H9 (cell line): ENCODE data around the gene DAPK1. TPM values are rescaled to one million over a fixed set of nuclear protein-coding genes. Genes with fewer than 3 reads are reported as not detected.

Experiments
- DNase-seq: peaks from one replicate; pipeline ENCODE4 v3.0.0-alpha.2; 2017
- H2AFZ ChIP-seq: one replicate; pipeline ENCODE4 v1.6.1; 2013; ENCODE audit warnings: mild to moderate bottlenecking, low read length, control low read depth, moderate library complexity
- H2AK5ac ChIP-seq: 2 replicates; pipeline ENCODE4 v1.6.1; 2013; ENCODE audit warnings: low read length, control low read depth, mixed read lengths; ENCODE audit not compliant: insufficient read length
- H2BK120ac ChIP-seq: one replicate; pipeline ENCODE4 v1.6.1; 2013; ENCODE audit warnings: low read depth, mild to moderate bottlenecking, low read length, control low read depth, inconsistent platforms; ENCODE audit not compliant: poor library complexity, severe bottlenecking
- H2BK12ac ChIP-seq: 2 replicates; pipeline ENCODE4 v1.6.1; 2013; ENCODE audit warnings: low read length, control low read depth, mixed read lengths, low read depth; ENCODE audit not compliant: insufficient read length
- H2BK15ac ChIP-seq: 2 replicates; pipeline ENCODE4 v1.6.1; 2013; ENCODE audit warnings: low read depth, low read length, control low read depth
- H2BK20ac ChIP-seq: one replicate; pipeline ENCODE4 v1.6.1; 2013; ENCODE audit warnings: low read depth, mild to moderate bottlenecking, low read length, control low read depth, inconsistent platforms; ENCODE audit not compliant: poor library complexity, severe bottlenecking
- H2BK5ac ChIP-seq: 2 replicates; pipeline ENCODE4 v1.6.1; 2013; ENCODE audit warnings: low read length, control low read depth, mixed read lengths; ENCODE audit not compliant: insufficient read length
- H3K14ac ChIP-seq: 2 replicates; pipeline ENCODE4 v1.6.1; 2013; ENCODE audit warnings: low read length, control low read depth; ENCODE audit not compliant: insufficient read depth
- H3K18ac ChIP-seq: 2 replicates; pipeline ENCODE4 v1.6.1; 2013; ENCODE audit warnings: low read depth, mild to moderate bottlenecking, mixed read lengths, low read length, control low read depth; ENCODE audit not compliant: insufficient read length
- H3K23ac ChIP-seq: 2 replicates; pipeline ENCODE4 v1.6.1; 2013; ENCODE audit warnings: low read length, control low read depth, mixed read lengths, low read depth; ENCODE audit not compliant: insufficient read length
- H3K23me2 ChIP-seq: 2 replicates; pipeline ENCODE4 v1.6.1; 2013; ENCODE audit warnings: low read depth, mild to moderate bottlenecking, mixed read lengths, low read length, control low read depth; ENCODE audit not compliant: insufficient read length, poor library complexity, severe bottlenecking
- H3K27ac ChIP-seq: 2 replicates; pipeline ENCODE4 v1.5.1; 2013; ENCODE audit warnings: low read length, control low read depth, mixed read lengths, low read depth; ENCODE audit not compliant: insufficient read length
- H3K27me3 ChIP-seq: 2 replicates; pipeline ENCODE4 v1.6.1; 2013; ENCODE audit warnings: low read length, control low read depth, inconsistent platforms; ENCODE audit not compliant: insufficient read depth
- H3K4ac ChIP-seq: 2 replicates; pipeline ENCODE4 v1.6.1; 2013; ENCODE audit warnings: low read depth, mild to moderate bottlenecking, control low read depth, inconsistent platforms, low read length, moderate library complexity
- H3K4me1 ChIP-seq: 2 replicates; pipeline ENCODE4 v1.6.1; 2013; ENCODE audit warnings: low read length, control low read depth, inconsistent platforms; ENCODE audit not compliant: insufficient read depth
- H3K4me2 ChIP-seq: 2 replicates; pipeline ENCODE4 v1.6.1; 2013; ENCODE audit warnings: low read length, control low read depth, mixed read lengths; ENCODE audit not compliant: insufficient read length, insufficient read depth
- H3K56ac ChIP-seq: 2 replicates; pipeline ENCODE4 v1.6.1; 2013; ENCODE audit warnings: low read depth, mild to moderate bottlenecking, mixed read lengths, low read length, control low read depth; ENCODE audit not compliant: insufficient read length
- H3K79me1 ChIP-seq: 2 replicates; pipeline ENCODE4 v1.6.1; 2013; ENCODE audit warnings: low read depth, mild to moderate bottlenecking, moderate library complexity, low read length, control low read depth, inconsistent platforms; ENCODE audit not compliant: insufficient read depth, poor library complexity, severe bottlenecking
- H3K79me2 ChIP-seq: 2 replicates; pipeline ENCODE4 v1.6.1; 2013; ENCODE audit warnings: low read length, control low read depth, inconsistent platforms; ENCODE audit not compliant: insufficient read depth
- H3K9ac ChIP-seq: 2 replicates; pipeline ENCODE4 v1.6.1; 2013; ENCODE audit warnings: low read length, control low read depth, mixed read lengths; ENCODE audit not compliant: insufficient read length; ENCODE audit errors: extremely low read depth
- H3K9me3 ChIP-seq: one replicate; pipeline ENCODE4 v1.6.1; 2013; ENCODE audit warnings: low read depth, low read length, inconsistent platforms; ENCODE audit not compliant: control insufficient read depth
- H3T11ph ChIP-seq: one replicate; pipeline ENCODE4 v1.6.1; 2013; ENCODE audit warnings: mild to moderate bottlenecking, low read length, control low read depth, inconsistent platforms
- H4K20me1 ChIP-seq: one replicate; pipeline ENCODE4 v1.6.1; 2013; ENCODE audit not compliant: control insufficient read depth, insufficient read length, insufficient read depth
- H4K5ac ChIP-seq: 2 replicates; pipeline ENCODE4 v1.6.1; 2013; ENCODE audit warnings: low read depth, mild to moderate bottlenecking, mixed read lengths, low read length, control low read depth; ENCODE audit not compliant: insufficient read length
- H4K8ac ChIP-seq: replicated peaks from 2 replicates; pipeline ENCODE4 v1.6.1; 2013; ENCODE audit warnings: low read length, control low read depth, mixed read lengths, low read depth; ENCODE audit not compliant: insufficient read length
- H4K91ac ChIP-seq: 2 replicates; pipeline ENCODE4 v1.6.1; 2013; ENCODE audit warnings: low read depth, mild to moderate bottlenecking, moderate library complexity, mixed read lengths, low read length, control low read depth; ENCODE audit not compliant: insufficient read length
- H3K27ac Mint-ChIP-seq, 3 experiments: 2 replicates in 2 of 3; 3 replicates in 1 of 3; pipeline ENCODE4 v1.8.0; 2020 to 2021; ENCODE audit warnings: mixed read lengths in 3 of 3, mild to moderate bottlenecking in 1 of 3, moderate library complexity in 1 of 3
- H3K27me3 Mint-ChIP-seq: 2 replicates; pipeline ENCODE4 v1.8.0; 2021; ENCODE audit warnings: low read depth, mild to moderate bottlenecking, moderate library complexity, mixed read lengths
- H3K36me3 Mint-ChIP-seq, 3 experiments: 2 replicates in 2 of 3; 3 replicates in 1 of 3; pipeline ENCODE4 v1.8.0; 2020 to 2021; ENCODE audit warnings: low read depth in 3 of 3, mixed read lengths in 3 of 3; ENCODE audit not compliant: insufficient read depth in 1 of 3
- H3K4me1 Mint-ChIP-seq, 2 experiments: 2 replicates each; pipeline ENCODE4 v1.8.0; 2020; ENCODE audit warnings: mixed read lengths in 2 of 2
- H3K4me3 Mint-ChIP-seq, 2 experiments: 2 replicates in 1 of 2; 3 replicates in 1 of 2; pipeline ENCODE4 v1.8.0; 2020 to 2021; ENCODE audit warnings: mild to moderate bottlenecking in 2 of 2, mixed read lengths in 2 of 2, moderate library complexity in 1 of 2
- H3K9me3 Mint-ChIP-seq, 2 experiments: 2 replicates in 1 of 2; 3 replicates in 1 of 2; pipeline ENCODE4 v1.8.0; 2020; ENCODE audit warnings: mild to moderate bottlenecking in 2 of 2, mixed read lengths in 2 of 2, moderate library complexity in 1 of 2
- CTCF ChIP-seq: fragments of 200-600 bp; sonication (generic); conservative IDR thresholded peaks from 3 replicates; pipeline ENCODE4 v1.8.0; 2021; ENCODE audit warnings: antibody characterized with exemption, mild to moderate bottlenecking
- WGBS: extraction: QIAGEN DNeasy Blood & Tissue Kit; methylation state at CpG from one replicate; pipeline ENCODE4 v1.1.7; 2013; ENCODE audit warnings: missing lambda C conversion rate, low lambda C conversion rate, mixed read lengths; ENCODE audit not compliant: insufficient read length; ENCODE audit errors: extremely low coverage; 5-methylcytosine and 5-hydroxymethylcytosine counted together
- total RNA-seq: library from RNA; stranded (reverse); gene quantifications from 2 replicates; pipeline ENCODE4 v1.2.1, GENCODE V29; 2021

The DAPK1 gene
- total RNA-seq, 1 experiment from 2014 or later, result 79.4 TPM

GRCh38 chr9:87663556-87663955, 165.9 kb downstream of the DAPK1 start:
- Histone ChIP-seq H2BK5ac (no peak overlapping the region), H3K4ac (no peak overlapping the region), H3K56ac (no peak overlapping the region), H3K23ac (no peak overlapping the region), H4K8ac (no peak overlapping the region), H3K4me2 (no peak overlapping the region), H3K14ac (no peak overlapping the region; the same call in 1 of the 2 replicates), H2BK12ac (no peak overlapping the region), H3K79me2 (no peaks in the 10 kb centered on the region), H2BK120ac (no peak overlapping the region), H3K9me3 (peaks cover 4% of the 10 kb centered on the region), H3K4me1 (no peaks in the 10 kb centered on the region), H3K18ac (no peak overlapping the region), H2AK5ac (no peak overlapping the region), H4K91ac (no peak overlapping the region), H3K9ac (no peak overlapping the region), H2BK15ac (no peak overlapping the region), H4K20me1 (no peaks in the 10 kb centered on the region), H3K79me1 (no peaks in the 10 kb centered on the region), H2BK20ac (no peak overlapping the region), H3K27me3 (no peaks in the 10 kb centered on the region), H2AFZ (no peak overlapping the region), H4K5ac (no peak overlapping the region), H3K27ac (no peak overlapping the region), H3T11ph (no peak overlapping the region), H3K23me2 (no peaks in the 10 kb centered on the region)
- Mint-ChIP-seq H3K4me1 (peaks cover 9 to 18% of the 10 kb centered on the region in 2 experiments), H3K27me3 (no peaks in the 10 kb centered on the region; the same call in 1 of the 2 replicates), H3K36me3 (peaks cover 76 to 82% (median 79%) of the 10 kb centered on the region in 3 experiments), H3K9me3 (peaks cover 31 to 34% of the 10 kb centered on the region in 2 experiments), H3K27ac (peak overlapping the region in 1 of 3 experiments; percentile 63; a peak in 1 of 7 replicates), H3K4me3 (no peak overlapping the region; a peak in 1 of 5 replicates)
- no CpG with 5 or more reads among the region's 6 CpGs for whole genome bisulfite sequencing
- peak; percentile 24 for DNase-seq
- no peak for TF ChIP-seq CTCF
